Fibroblast of skin of right biceps (primary cell): ENCODE data around the gene PLXNA2.

ENCODE experiments used
- DNase-seq: peaks from one replicate; pipeline ENCODE4 v3.0.0-alpha.2; 2013

PLXNA2 gene

GRCh38 chr1:208240662-208241355, 3.4 kb downstream of the PLXNA2 start:
- no peak for DNase-seq

- DNase-seq = no peak
Observed at GRCh38 chr1:208239473-208240381, 4.5 kb downstream of the PLXNA2 start.

DNA sequence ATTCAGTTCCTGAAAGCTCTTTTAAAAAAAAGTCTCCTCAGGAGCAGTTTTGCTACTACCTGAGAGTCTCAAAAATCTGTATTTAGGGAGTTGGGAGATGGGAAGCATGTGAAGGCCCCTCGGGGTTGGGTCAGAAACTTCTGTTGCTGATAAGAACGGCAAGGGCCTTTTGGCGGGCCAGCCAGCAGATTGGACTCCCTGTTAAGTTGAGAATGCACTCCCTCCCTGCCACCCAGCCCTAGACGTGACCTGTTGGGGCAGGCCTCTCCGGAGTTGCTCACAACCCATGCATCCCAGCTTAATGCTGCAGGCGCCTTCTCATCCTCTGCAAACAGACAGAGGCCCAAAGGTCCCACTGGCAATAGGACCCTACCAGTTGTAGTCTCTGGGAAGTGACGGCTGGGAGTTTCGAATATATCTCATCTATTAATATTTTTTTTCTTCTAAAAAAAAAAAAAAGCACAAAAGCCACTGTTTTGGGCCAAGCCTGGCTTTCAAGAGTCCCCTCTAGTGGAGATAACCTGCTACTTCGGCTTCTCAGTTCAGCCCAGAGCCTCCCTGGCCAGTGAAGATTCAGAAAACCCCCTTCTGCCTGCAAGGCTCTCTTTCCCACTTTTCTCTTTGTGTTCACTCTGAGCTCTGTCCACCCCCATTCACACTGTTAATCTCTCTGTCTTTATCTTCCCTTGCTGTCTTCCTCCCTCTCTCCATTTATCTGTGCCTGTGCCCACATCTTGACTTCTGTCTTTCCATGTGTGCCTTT, 5.3 kb downstream of the PLXNA2 start:
- DNase-seq = peak; percentile 59

- no peak for DNase-seq
Observed at GRCh38 chr1:208237241-208237640, 6.9 kb downstream of the PLXNA2 start.

DNA sequence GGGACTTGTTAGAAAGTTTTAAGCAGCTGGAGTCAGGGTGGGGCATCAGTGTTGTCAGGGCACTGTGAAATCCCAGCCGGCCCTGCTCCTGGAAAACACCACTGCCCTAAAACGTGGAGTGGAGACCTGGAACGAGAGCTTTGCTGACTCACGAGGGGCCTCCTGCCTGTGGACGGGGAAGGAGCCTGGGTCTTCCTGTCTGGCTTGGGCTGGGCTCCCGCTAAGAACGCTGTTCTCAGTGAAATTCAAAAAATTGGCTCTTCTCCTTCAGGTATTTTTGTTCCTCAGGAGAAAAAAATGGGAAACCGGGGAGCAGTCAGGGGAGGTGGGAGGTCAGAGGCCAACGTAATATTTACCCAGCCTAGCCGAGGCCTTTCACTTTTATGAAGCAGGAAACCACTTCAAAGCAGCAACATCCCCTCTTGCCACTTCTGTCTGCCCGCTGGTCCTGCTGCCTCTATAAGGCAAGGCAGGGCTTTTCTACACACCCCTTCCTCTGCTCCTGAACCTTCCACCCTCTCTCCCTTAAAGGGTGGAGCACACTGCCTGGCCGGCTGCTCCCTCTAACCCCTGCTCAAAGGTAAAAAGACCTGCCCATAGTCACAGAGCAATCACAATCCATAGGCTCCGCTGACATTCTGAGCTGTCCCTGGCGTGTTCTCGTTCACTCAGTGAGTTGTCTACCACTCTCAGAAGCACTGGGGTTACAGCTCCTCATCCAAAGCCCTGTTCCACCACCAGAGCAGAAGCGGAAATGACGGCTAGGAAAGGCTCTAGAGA, 8.0 kb downstream of the PLXNA2 start:
- DNase-seq = peak; percentile 67

- DNase-seq = no peak
Observed at GRCh38 chr1:208235356-208235981, 8.7 kb downstream of the PLXNA2 start.

- DNase-seq = no peak
Observed at GRCh38 chr1:208234721-208235120, 9.5 kb downstream of the PLXNA2 start.

- no peak for DNase-seq
Observed at GRCh38 chr1:208233978-208234377, 10.2 kb downstream of the PLXNA2 start.

DNA sequence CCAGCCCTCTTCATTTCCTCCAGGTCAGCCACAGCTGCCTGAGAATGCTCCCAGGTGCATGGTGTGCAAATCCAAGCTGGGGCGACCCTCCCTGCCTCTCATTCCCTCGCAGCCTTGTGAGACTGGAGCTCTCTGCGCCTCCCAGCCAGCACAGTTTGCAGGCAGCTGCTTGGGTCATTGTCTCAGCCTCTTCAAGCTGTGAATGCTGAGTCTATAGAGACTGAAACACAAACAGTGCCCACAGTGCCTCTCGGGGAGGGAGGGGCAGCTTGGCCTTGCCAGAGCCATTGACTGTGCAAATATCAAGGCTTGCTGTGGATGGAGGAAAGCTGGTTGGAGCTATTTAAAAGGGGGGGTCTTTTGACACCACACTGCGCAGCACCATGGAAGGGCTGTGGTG, 10.6 kb downstream of the PLXNA2 start:
- DNase-seq = no peak

GRCh38 chr1:208232662-208233038, 11.5 kb downstream of the PLXNA2 start:
- DNase-seq = no peak

- peak; percentile 63 for DNase-seq
Observed at GRCh38 chr1:208231881-208232661, 12.1 kb downstream of the PLXNA2 start.

- DNase-seq = no peak
Observed at GRCh38 chr1:208230668-208231529, 13.3 kb downstream of the PLXNA2 start.

DNA sequence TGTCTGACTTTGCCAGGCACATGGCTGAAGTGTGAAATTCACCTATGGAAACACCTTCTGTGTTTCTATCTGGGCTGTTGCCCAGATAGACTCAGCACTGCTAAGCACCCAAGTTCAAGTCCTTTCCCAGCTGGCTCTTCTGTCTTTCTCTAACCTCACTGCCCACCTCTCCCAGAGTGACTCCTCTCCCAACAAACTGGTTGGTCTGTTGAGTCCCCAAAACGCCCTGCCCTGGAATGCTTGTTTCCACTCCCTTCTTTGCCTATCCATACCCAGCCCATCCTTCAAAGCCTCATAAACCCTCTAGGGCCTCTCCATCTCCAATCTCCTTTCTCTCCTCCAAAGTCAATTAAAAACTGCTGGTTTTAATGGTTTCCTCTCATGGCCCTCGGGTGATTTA, 15.6 kb downstream of the PLXNA2 start:
- no peak for DNase-seq

GRCh38 chr1:208228026-208228425, 16.2 kb downstream of the PLXNA2 start:
- DNase-seq = no peak

DNA sequence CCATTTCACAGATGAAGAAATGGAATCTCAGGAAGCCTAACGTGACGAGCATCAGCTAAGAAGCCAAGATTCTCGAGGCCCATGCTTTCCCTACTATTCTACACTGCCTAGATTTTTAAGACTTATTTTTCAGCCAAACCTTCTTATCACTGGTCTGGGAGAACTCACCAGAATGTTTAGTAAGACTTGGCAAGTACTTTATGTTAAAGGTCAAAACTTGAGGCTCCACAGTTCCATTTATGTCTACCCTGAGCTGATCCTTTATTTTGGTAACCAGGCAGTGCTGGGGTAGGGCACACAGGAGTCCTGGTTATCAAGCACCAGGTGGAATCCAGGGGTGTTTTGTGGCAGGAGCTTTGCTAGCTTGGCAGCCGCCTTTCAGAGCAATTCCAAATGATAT, 16.8 kb downstream of the PLXNA2 start:
- no peak for DNase-seq

DNA sequence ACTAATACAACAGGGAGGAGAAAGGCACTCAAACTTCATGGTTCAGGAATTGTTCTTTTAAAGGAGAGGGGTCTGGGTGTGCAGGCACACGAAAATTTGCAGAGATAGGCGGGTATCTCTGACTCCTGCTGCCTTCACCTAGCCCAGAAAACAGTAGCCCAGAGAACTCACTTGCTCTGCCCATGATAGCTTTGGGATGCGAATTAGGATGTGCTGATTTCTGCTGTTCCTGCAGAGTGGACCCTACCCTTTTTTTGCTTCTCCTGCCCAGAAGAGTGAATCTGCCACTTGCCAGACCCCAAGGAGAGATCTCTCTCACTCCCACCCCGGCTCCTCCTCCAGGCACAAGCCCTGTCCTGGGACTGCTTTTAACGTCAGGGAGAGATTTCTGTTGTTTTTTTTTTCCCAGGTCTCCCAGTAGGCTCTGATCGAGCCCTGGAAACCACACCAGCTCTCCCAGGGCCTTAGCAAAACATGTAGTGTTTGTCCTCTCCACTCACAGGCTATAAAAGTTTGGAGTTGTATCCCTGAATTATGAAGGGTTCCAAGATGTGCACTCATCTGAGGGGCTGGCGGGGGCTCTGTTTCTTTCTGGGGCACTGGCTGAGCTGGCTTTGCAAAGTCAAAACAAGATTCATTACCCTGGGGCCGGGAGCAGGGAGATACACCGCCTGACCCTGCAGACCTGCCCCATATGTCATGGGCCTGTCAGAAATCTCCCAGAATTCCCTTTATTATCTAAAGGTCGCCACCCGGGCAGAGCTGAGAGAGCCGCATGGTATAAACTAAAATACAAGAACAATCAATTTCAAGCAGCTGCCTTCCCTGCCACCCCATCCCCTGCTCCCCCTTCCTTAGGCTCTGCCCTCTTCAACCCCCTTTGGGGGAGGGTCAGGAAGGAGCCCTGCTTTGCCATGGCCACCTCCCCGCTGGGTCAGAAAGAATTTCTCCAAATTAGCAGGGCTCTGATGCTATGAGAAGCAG, 17.9 kb downstream of the PLXNA2 start:
- no peak for DNase-seq

DNA sequence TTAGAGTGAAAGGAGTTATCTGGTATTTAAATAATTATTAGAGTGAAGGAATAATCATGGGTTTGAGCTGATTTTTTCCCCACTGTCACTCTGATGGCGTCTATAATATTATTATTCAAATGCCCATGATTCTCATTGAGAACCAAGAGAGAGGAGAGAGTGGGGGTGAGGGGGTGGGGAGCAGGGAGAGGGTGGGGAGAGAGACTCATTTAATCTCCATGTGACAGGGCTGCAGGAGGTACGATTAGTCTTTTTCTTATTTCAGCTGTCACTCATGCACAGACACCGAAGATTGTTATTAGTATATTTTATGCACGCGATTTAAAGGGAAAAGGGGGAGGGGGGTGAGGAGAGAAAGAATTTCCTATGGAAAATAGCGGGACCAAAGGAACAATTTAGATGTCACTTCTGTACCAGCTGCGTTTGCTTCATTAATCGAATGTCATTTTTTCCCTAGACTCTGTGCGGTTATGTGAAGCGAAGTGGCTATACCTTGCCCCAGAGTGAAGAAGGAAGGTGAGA, 19.9 kb downstream of the PLXNA2 start:
- no peak for DNase-seq

DNA sequence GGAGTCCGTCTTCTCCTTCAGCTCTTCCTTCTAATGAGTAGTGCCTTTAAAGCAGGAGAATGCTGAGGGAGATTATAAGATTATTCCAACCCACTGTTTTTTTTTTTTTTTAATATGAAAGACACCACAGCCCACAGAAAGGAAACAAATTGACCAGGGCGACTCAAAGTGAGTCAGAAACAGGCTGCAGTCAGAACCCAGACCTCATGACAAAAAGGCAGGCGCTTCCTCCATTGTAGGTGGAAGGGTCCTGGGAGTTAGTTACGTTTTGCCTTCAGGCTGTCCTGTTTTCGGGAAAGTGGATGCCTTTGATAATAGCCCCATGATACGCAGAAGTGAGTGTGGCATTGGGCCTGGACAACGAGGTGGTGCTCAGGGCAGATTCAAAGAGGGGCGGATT, 21.0 kb downstream of the PLXNA2 start:
- peak; percentile 57 for DNase-seq
